MCF 10A (cell line): ENCODE data around the gene GIPC1. TPM values are rescaled to one million over a fixed set of nuclear protein-coding genes. Genes with fewer than 3 reads are reported as not detected.
A peak's percentile ranks its signal among the peaks of the same experiment; 100 is the strongest.

Experiments
- BruUV-seq: library from RNA; stranded (reverse); fragments of 400-500 nt; replicated peaks from 2 replicates; lab custom pipeline; 2021; lab: Mats Ljungman, UMichigan
- CTCF ChIA-PET: fragments of 300-600 bp; sonication (Branson Sonifier 250); formaldehyde crosslinking; extraction: SDS; loops from one replicate; lab custom pipeline; 2021; ENCODE audit warnings: antibody characterized with exemption, inconsistent platforms; lab: Yijun Ruan, JAX
- POLR2A ChIA-PET: fragments of 300-600, 350-650 bp; sonication (Branson Sonifier 250); formaldehyde crosslinking; extraction: SDS; loops from one replicate; lab custom pipeline; 2020; ENCODE audit warnings: antibody characterized with exemption, inconsistent platforms; lab: Yijun Ruan, JAX
- DNase-seq: peaks from one replicate; pipeline ENCODE4 v3.0.0-alpha.2; 2018; ENCODE audit not compliant: unreplicated experiment
- H3K27ac Mint-ChIP-seq: one replicate; pipeline ENCODE4 v1.8.0; 2022; ENCODE audit warnings: mild to moderate bottlenecking, low read depth, mixed read lengths; ENCODE audit not compliant: unreplicated experiment
- H3K27me3 Mint-ChIP-seq: one replicate; pipeline ENCODE4 v1.8.0; 2022; ENCODE audit warnings: mixed read lengths; ENCODE audit not compliant: insufficient read depth, unreplicated experiment
- H3K36me3 Mint-ChIP-seq: one replicate; pipeline ENCODE4 v1.8.0; 2022; ENCODE audit warnings: mild to moderate bottlenecking, moderate library complexity, mixed read lengths; ENCODE audit not compliant: insufficient read depth, unreplicated experiment
- H3K4me1 Mint-ChIP-seq: one replicate; pipeline ENCODE4 v1.8.0; 2022; ENCODE audit warnings: mixed read lengths; ENCODE audit not compliant: insufficient read depth, unreplicated experiment
- H3K4me3 Mint-ChIP-seq: one replicate; pipeline ENCODE4 v1.8.0; 2022; ENCODE audit warnings: mild to moderate bottlenecking, moderate library complexity, mixed read lengths; ENCODE audit not compliant: unreplicated experiment
- H3K9me3 Mint-ChIP-seq: one replicate; pipeline ENCODE4 v1.8.0; 2022; ENCODE audit warnings: mixed read lengths; ENCODE audit not compliant: unreplicated experiment
- CTCF ChIP-seq: fragments of 200-600 bp; IDR thresholded peaks from one replicate; pipeline ENCODE4 v1.8.0; 2022; ENCODE audit warnings: antibody characterized with exemption, mild to moderate bottlenecking; ENCODE audit not compliant: unreplicated experiment
- intact Hi-C: fragments of 100-400 bp; cut with micrococcal nuclease; formaldehyde crosslinking; loops from 2 replicates; pipeline ENCODE4 v1.14.1; 2022
- total RNA-seq: library from RNA; stranded (reverse); gene quantifications from 2 replicates; pipeline ENCODE4 v1.2.3, GENCODE V29; 2022

Gene GIPC1
- total RNA-seq, 1 experiment from 2014 or later: 108 TPM

- no peak overlapping the region for H3K4me3 Mint-ChIP-seq
- ChIA-PET POLR2A (interaction anchor here (0.9 to 7.1 kb wide), 5 partner anchors 9 to 83 kb away, joined by 3 to 153 read pairs (median 7); partner anchors contain the start of genes DDX39A, DNAJB1 and TECR), CTCF (interaction anchor here (0.5 to 6.2 kb wide), 4 partner anchors 15 to 602 kb away, joined by 3 to 53 read pairs (median 4); partner anchors contain the start of gene DNAJB1)
- BruUV-seq: no TSS peak
- peak overlapping the region; percentile 54 for H3K27ac Mint-ChIP-seq
- no peaks in the 10 kb centered on the region for H3K27me3 Mint-ChIP-seq
- H3K36me3 Mint-ChIP-seq: peaks cover 6% of the 10 kb centered on the region
- H3K4me1 Mint-ChIP-seq: peaks cover 36% of the 10 kb centered on the region
- TF ChIP-seq CTCF: no peak
- intact Hi-C loops: no loop called here
- DNase-seq: peak; percentile 84
- no peaks in the 10 kb centered on the region for H3K9me3 Mint-ChIP-seq
These were observed 6.6 kb upstream of the GIPC1 start for GRCh38 chr19:14502334-14503092.

- Mint-ChIP-seq H3K4me3 (peak overlapping the region; percentile 76), H3K36me3 (peaks cover 9% of the 10 kb centered on the region), H3K27ac (peak overlapping the region; percentile 83), H3K9me3 (no peaks in the 10 kb centered on the region), H3K4me1 (peaks cover 41% of the 10 kb centered on the region), H3K27me3 (no peaks in the 10 kb centered on the region)
- intact Hi-C loops: no loop called here
- ChIA-PET POLR2A (interaction anchor here (0.8 to 6.8 kb wide), 7 partner anchors 14 to 116 kb away, joined by 4 to 203 read pairs (median 8); partner anchors contain the start of genes ADGRE5 and DNAJB1), CTCF (interaction anchor here (0.5 to 2.8 kb wide), 6 partner anchors 8 to 366 kb away, joined by 3 to 24 read pairs (median 4); no protein-coding TSS in a partner anchor)
- peak; percentile 51 for DNase-seq
- TF ChIP-seq CTCF: no peak
- BruUV-seq: no TSS peak
These were observed 1.4 kb upstream of the GIPC1 start for GRCh38 chr19:14497228-14497921.

- CTCF ChIA-PET: interaction anchor here (0.5 to 2.8 kb wide), 4 partner anchors 9 to 80 kb away, joined by 3 to 24 read pairs (median 4); no protein-coding TSS in a partner anchor
- H3K9me3 Mint-ChIP-seq: no peaks in the 10 kb centered on the region
- intact Hi-C loops: no loop called here
These were observed 904 bp upstream of the GIPC1 start for GRCh38 chr19:14496834-14497227.

More at GRCh38 chr19:14496834-14497227, 904 bp upstream of the GIPC1 start:
- TF ChIP-seq CTCF: no peak
- Mint-ChIP-seq H3K27ac (peak overlapping the region; percentile 83), H3K4me3 (peak overlapping the region; percentile 76), H3K27me3 (no peaks in the 10 kb centered on the region), H3K4me1 (peaks cover 38% of the 10 kb centered on the region), H3K36me3 (peaks cover 14% of the 10 kb centered on the region)
- POLR2A ChIA-PET: interaction anchor here (0.6 to 6.8 kb wide), 12 partner anchors 15 to 360 kb away, joined by 3 to 203 read pairs (median 6); partner anchors contain the start of genes ADGRE5, ASF1B, DDX39A and DNAJB1
- BruUV-seq: TSS peak; percentile 67
- no peak for DNase-seq
